Measurements from ENCODE around the gene CEP78. TPM values are rescaled to one million over a fixed set of nuclear protein-coding genes. Genes with fewer than 3 reads are reported as not detected.
"Not testable (repeated sequence)": the region's sequence is repeated elsewhere in the genome, so short reads cannot be mapped to it uniquely, and the experiment has no call there.

CEP78 gene
- total and polyA plus RNA-seq, 12 donors, result 1.7 to 5.7 (median 3.2) TPM

DNA sequence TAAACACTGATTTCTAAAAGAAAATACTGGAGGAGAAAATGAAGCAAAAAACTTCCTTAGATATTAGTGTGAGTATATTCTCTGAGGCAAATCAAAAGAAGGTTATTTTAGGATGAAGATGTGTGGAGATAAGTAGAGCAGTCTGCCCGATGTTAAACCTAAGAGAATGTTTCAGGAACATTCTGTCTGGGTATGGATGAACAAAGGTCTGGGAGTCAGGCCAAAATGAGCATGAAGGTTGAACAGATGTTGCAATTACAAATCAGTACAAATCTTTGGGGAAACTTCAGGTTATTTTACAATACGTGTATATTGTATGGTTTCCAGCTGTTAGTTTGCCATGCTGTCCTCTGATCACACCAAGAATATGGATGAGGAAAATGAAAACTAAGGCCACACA lies 14.4 kb upstream of the CEP78 start:
- Histone ChIP-seq H3K27me3 (no peaks in the 10 kb centered on the region), H3K27ac (no peak overlapping the region), H3K9me3 (peaks cover 0 to 4% (median 0%) of the 10 kb centered on the region in 11 donors), H3K4me3 (no peak overlapping the region), H3K36me3 (no peaks in the 10 kb centered on the region), H3K4me1 (no peaks in the 10 kb centered on the region)
- WGBS, 2 donors, result 52 to 78% methylated on average over 2 of the region's 2 CpGs
- intact Hi-C loops (cut with DNase I), result no loop called here
- TF ChIP-seq, protein P1, sequence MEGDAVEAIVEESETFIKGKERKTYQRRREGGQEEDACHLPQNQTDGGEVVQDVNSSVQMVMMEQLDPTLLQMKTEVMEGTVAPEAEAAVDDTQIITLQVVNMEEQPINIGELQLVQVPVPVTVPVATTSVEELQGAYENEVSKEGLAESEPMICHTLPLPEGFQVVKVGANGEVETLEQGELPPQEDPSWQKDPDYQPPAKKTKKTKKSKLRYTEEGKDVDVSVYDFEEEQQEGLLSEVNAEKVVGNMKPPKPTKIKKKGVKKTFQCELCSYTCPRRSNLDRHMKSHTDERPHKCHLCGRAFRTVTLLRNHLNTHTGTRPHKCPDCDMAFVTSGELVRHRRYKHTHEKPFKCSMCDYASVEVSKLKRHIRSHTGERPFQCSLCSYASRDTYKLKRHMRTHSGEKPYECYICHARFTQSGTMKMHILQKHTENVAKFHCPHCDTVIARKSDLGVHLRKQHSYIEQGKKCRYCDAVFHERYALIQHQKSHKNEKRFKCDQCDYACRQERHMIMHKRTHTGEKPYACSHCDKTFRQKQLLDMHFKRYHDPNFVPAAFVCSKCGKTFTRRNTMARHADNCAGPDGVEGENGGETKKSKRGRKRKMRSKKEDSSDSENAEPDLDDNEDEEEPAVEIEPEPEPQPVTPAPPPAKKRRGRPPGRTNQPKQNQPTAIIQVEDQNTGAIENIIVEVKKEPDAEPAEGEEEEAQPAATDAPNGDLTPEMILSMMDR (IDR thresholded peaks at IDR 0.05), result no peak
- ATAC-seq (no peak), DNase-seq (no peak)

DNA sequence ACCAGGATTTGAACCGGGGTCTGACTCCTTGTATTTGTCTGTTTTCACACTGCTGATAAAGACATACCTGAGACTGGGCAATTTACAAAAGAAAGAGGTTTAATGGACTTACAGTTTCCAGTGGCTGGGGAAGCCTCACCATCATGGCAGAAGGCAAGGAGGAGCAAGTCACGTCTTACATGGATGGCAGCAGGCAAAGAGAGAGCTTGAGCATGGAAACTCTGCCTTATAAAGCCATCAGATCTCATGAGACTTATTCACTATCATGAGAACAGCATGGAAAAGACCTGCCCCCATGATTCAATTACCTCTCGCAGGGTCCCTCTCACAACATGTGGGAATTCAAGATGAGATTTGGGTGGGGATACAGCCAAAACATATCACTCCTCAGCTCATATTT lies 14.0 kb upstream of the CEP78 start:
- H3K4me3 ChIP-seq; H3K9me3 ChIP-seq; H3K4me1 ChIP-seq; DNase-seq; H3K27me3 ChIP-seq; H3K36me3 ChIP-seq; intact Hi-C loops (cut with DNase I); H3K27ac ChIP-seq; ATAC-seq: not testable (repeated sequence)
- WGBS, 2 donors, result 85 to 88% methylated on average over 3 of the region's 3 CpGs

DNA sequence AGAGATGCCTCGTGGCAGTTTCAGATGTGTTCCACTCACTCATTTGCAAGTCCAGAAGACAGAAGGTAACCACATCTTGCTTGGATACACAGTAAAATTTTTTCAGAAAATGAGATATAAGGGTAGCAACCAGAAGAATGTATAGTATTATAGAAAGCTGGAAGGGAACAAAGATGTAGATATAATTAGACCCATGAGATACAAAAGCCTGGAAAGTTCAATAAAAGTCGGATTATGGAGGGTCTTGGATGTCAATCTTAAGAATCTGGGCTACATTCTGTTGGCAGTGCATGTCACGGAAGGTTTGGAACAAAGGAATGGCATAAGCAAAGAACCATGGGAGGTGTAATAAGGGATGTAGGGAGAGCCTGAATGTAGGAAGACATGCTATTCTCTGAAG lies 5.1 kb upstream of the CEP78 start:
- TF ChIP-seq, protein P1 (IDR thresholded peaks at IDR 0.05), result no peak
- ATAC-seq, result no peak
- DNase-seq, result no peak
- peaks cover 0 to 9% (median 6%) of the 10 kb centered on the region in 9 donors for H3K4me1 ChIP-seq
- no peaks in the 10 kb centered on the region for H3K9me3 ChIP-seq
- no peaks in the 10 kb centered on the region for H3K36me3 ChIP-seq
- no peak overlapping the region for H3K27ac ChIP-seq
- intact Hi-C loops (cut with DNase I), result no loop called here
- no peak overlapping the region for H3K4me3 ChIP-seq
- H3K27me3 ChIP-seq, result no peaks in the 10 kb centered on the region
- WGBS, 2 donors, result 80 to 85% methylated on average over 3 of the region's 3 CpGs

DNA sequence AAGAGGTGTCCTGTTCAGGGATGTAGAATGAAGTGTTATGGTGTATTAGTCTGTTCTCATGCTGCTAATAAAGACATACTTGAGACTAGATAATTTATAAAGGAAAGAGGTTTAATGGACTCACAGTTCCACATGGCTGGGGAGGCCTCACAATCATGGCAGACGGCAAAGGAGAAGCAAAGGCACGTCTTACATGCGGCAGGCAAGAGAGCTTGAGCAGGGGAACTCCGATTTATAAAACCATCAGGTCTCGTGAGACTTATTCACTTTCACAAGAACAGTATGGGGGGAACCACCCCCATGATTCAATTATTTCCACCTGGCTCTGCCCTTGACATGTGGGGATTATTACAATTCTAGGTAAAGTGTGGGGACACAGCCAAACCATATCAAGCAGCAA lies 3.4 kb upstream of the CEP78 start:
- H3K27me3 ChIP-seq; intact Hi-C loops (cut with DNase I); H3K36me3 ChIP-seq; H3K27ac ChIP-seq; H3K4me3 ChIP-seq; H3K9me3 ChIP-seq; ATAC-seq; DNase-seq: not testable (repeated sequence)
- peaks cover 0 to 19% (median 6%) of the 10 kb centered on the region in 9 donors for H3K4me1 ChIP-seq
- WGBS, 2 donors, result 95 to 98% methylated on average over 5 of the region's 5 CpGs

DNA sequence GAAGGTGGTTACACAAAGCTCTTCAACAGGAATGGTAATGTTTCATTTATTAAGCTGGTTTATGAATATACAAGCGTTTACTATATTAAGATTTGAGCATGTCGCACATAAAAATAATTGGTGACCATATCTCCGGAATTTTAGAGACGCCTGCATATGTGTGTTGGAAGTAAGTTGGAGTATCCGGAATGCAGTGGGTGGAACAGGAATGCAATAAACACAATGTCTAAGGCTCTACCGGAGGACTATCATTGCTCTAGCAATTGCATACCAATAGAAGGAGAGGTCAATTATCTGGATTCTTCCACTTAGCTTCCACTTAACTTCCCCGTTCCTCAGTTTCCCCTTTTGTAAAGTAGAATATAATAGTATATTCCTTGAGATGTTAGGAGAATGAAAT lies 1.1 kb upstream of the CEP78 start:
- TF ChIP-seq, protein P1 (IDR thresholded peaks at IDR 0.05), result no peak
- no peak for DNase-seq

More for the DNA sequence above, 1.1 kb upstream of the CEP78 start:
- H3K27ac ChIP-seq, result no peak overlapping the region
- H3K9me3 ChIP-seq, result no peaks in the 10 kb centered on the region
- 47 to 57% methylated on average over 7 of the region's 7 CpGs for WGBS, 2 donors
- intact Hi-C loops (cut with DNase I), result no loop called here
- no peaks in the 10 kb centered on the region for H3K27me3 ChIP-seq
- ATAC-seq, result no peak
- H3K4me3 ChIP-seq, result peak overlapping the region in 9 of 10 donors; percentile 67 to 88 (median 82)
- peaks cover 0 to 2% (median 0%) of the 10 kb centered on the region in 9 donors for H3K36me3 ChIP-seq
- peaks cover 0 to 20% (median 6%) of the 10 kb centered on the region in 9 donors for H3K4me1 ChIP-seq

Measured in heart right ventricle (tissue), 16 donors.